K562 (cell line): Measurements from ENCODE around the gene ODC1. TPM values are rescaled to one million over a fixed set of nuclear protein-coding genes. Genes with fewer than 3 reads are reported as not detected.

ENCODE experiments used
- ARID1B ChIP-seq: fragments of 450-650 bp; IDR thresholded peaks from 2 replicates; pipeline ENCODE4 v1.6.1; 2016; ENCODE audit warnings: antibody characterized with exemption, mild to moderate bottlenecking, inconsistent platforms
- ERF ChIP-seq: fragments of 450-650 bp; formaldehyde crosslinking; IDR thresholded peaks from 2 replicates; pipeline ENCODE4 v1.4.0; 2020; ENCODE audit warnings: mild to moderate bottlenecking, mixed read lengths
- FOXA3 ChIP-seq, 2 experiments: fragments of 450-650 bp in 1 of 2; sonication (generic) in 1 of 2; formaldehyde crosslinking; IDR thresholded peaks in 1 of 2; conservative IDR thresholded peaks in 1 of 2; 2 replicates each; pipeline versions ENCODE4 v1.4.0 to v1.8.0; 2020 to 2022; ENCODE audit warnings: mild to moderate bottlenecking in 2 of 2, missing genetic modification reagents in 1 of 2
- FOXJ3 ChIP-seq: sonication (generic); formaldehyde crosslinking; IDR thresholded peaks from 2 replicates; pipeline ENCODE4 v1.4.0; 2020; ENCODE audit warnings: mild to moderate bottlenecking, missing genetic modification reagents
- FOXP4 ChIP-seq: sonication (generic); formaldehyde crosslinking; IDR thresholded peaks from 2 replicates; pipeline ENCODE4 v1.8.0; 2022; ENCODE audit warnings: mild to moderate bottlenecking, missing genetic modification reagents, borderline replicate concordance
- KLF6 ChIP-seq: fragments of 250-450 bp; sonication (Bioruptor Pico); IDR thresholded peaks from 2 replicates; pipeline ENCODE4 v1.4.0; 2020; ENCODE audit warnings: mild to moderate bottlenecking, moderate library complexity, borderline replicate concordance
- POLR2H ChIP-seq: IDR thresholded peaks from 2 replicates; pipeline ENCODE4 v1.6.1; 2016; ENCODE audit warnings: missing genetic modification characterization, low read depth, mild to moderate bottlenecking, control low read depth, missing compliant biosample characterization, moderate library complexity
- RAD51 ChIP-seq: fragments of 450-650 bp; IDR thresholded peaks from 2 replicates; pipeline ENCODE4 v1.7.1; 2016; ENCODE audit warnings: low read depth, mild to moderate bottlenecking, borderline replicate concordance
- SAP30 ChIP-seq: fragments of 200-600 bp; sonication (generic); IDR thresholded peaks from 2 replicates; pipeline ENCODE4 v1.6.1; 2012; ENCODE audit warnings: borderline replicate concordance, low read depth, mild to moderate bottlenecking, moderate library complexity, low read length, control low read depth, inconsistent platforms; ENCODE audit not compliant: insufficient read depth, poor library complexity, severe bottlenecking
- TSC22D4 ChIP-seq: fragments of 450-650 bp; IDR thresholded peaks from 2 replicates; pipeline ENCODE4 v1.6.1; 2016; ENCODE audit warnings: missing genetic modification characterization, missing biosample characterization, control low read depth
- XRCC5 ChIP-seq: fragments of 200-400 bp; formaldehyde crosslinking; IDR thresholded peaks from 2 replicates; pipeline ENCODE4 v1.6.1; 2017; ENCODE audit warnings: low read depth, mild to moderate bottlenecking, low read length
- polyA plus RNA-seq, 8 experiments: library from polyadenylated mRNA; depleted of rRNA in 4 of 8; stranded (reverse) in 5 of 8; unstranded in 3 of 8; fragments of >200 nt; fragmentation: Nextera tagmentation in 2 of 8; fragmentation: Illumina TruSeq in 1 of 8; extraction: Ambion mirVana in 2 of 8; extraction: Trizol in 1 of 8; gene quantifications; 2 replicates each; pipeline versions ENCODE4 v1.2.1 to v1.2.3, GENCODE V29; 2011 to 2014; ENCODE audit warnings: inconsistent platforms in 1 of 8, missing spikeins in 1 of 8
- total RNA-seq, 7 experiments: library from RNA; depleted of rRNA in 6 of 7; stranded (reverse); fragments of >200 nt in 6 of 7; fragmentation: Illumina TruSeq in 2 of 7; extraction: Trizol in 2 of 7; gene quantifications; 2 replicates each; pipeline versions ENCODE4 v1.2.1 to v1.2.3, GENCODE V29; 2011 to 2021; ENCODE audit warnings: low replicate concordance in 1 of 7
- TF ChIP-seq, protein P1 (sequence below): fragments of 450-650 bp; formaldehyde crosslinking; IDR thresholded peaks from 2 replicates; pipeline ENCODE4 v1.4.0; 2020; ENCODE audit warnings: mild to moderate bottlenecking, moderate library complexity
- TF ChIP-seq, protein P2 (sequence below): fragments of 450-650 bp; IDR thresholded peaks from 2 replicates; pipeline ENCODE4 v1.7.1; 2018; ENCODE audit warnings: mild to moderate bottlenecking, low read depth; ENCODE audit not compliant: partially characterized antibody
- TF ChIP-seq, protein P3 (sequence below): fragments of 450-650 bp; conservative IDR thresholded peaks from 2 replicates; pipeline ENCODE4 v1.6.1; 2016; ENCODE audit warnings: missing genetic modification characterization, low read depth, mild to moderate bottlenecking, control low read depth, missing compliant biosample characterization
- TF ChIP-seq, protein P4 (sequence below): fragments of 250-450 bp; sonication (Bioruptor Pico); IDR thresholded peaks from 2 replicates; pipeline ENCODE4 v1.8.0; 2022; ENCODE audit warnings: moderate library complexity, mild to moderate bottlenecking, inconsistent platforms

The ODC1 gene
- total and polyA plus RNA-seq, 9 of the 15 experiments (the other 6 are each of a cell fraction or from before 2014, with no cell fraction given): 142 to 563 (median 457) TPM

- TF ChIP-seq, protein P1, sequence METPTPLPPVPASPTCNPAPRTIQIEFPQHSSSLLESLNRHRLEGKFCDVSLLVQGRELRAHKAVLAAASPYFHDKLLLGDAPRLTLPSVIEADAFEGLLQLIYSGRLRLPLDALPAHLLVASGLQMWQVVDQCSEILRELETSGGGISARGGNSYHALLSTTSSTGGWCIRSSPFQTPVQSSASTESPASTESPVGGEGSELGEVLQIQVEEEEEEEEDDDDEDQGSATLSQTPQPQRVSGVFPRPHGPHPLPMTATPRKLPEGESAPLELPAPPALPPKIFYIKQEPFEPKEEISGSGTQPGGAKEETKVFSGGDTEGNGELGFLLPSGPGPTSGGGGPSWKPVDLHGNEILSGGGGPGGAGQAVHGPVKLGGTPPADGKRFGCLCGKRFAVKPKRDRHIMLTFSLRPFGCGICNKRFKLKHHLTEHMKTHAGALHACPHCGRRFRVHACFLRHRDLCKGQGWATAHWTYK: no peak
- TF ChIP-seq, protein P2, sequence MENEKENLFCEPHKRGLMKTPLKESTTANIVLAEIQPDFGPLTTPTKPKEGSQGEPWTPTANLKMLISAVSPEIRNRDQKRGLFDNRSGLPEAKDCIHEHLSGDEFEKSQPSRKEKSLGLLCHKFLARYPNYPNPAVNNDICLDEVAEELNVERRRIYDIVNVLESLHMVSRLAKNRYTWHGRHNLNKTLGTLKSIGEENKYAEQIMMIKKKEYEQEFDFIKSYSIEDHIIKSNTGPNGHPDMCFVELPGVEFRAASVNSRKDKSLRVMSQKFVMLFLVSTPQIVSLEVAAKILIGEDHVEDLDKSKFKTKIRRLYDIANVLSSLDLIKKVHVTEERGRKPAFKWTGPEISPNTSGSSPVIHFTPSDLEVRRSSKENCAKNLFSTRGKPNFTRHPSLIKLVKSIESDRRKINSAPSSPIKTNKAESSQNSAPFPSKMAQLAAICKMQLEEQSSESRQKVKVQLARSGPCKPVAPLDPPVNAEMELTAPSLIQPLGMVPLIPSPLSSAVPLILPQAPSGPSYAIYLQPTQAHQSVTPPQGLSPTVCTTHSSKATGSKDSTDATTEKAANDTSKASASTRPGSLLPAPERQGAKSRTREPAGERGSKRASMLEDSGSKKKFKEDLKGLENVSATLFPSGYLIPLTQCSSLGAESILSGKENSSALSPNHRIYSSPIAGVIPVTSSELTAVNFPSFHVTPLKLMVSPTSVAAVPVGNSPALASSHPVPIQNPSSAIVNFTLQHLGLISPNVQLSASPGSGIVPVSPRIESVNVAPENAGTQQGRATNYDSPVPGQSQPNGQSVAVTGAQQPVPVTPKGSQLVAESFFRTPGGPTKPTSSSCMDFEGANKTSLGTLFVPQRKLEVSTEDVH: peak; percentile 40
- TF ChIP-seq ERF (CRISPR knock-in tag): no peak
- no peak for TF ChIP-seq KLF6 (CRISPR knock-in tag)
- TF ChIP-seq RAD51: no peak
- TF ChIP-seq SAP30: no peak
- TF ChIP-seq FOXP4: no peak
- peak; percentile 90 to 99 for TF ChIP-seq FOXA3 (CRISPR knock-in tag; conservative IDR thresholded peaks at IDR 0.05 in 1 of 2, IDR thresholded peaks at IDR 0.05 in 1 of 2)
- TF ChIP-seq, protein P3, sequence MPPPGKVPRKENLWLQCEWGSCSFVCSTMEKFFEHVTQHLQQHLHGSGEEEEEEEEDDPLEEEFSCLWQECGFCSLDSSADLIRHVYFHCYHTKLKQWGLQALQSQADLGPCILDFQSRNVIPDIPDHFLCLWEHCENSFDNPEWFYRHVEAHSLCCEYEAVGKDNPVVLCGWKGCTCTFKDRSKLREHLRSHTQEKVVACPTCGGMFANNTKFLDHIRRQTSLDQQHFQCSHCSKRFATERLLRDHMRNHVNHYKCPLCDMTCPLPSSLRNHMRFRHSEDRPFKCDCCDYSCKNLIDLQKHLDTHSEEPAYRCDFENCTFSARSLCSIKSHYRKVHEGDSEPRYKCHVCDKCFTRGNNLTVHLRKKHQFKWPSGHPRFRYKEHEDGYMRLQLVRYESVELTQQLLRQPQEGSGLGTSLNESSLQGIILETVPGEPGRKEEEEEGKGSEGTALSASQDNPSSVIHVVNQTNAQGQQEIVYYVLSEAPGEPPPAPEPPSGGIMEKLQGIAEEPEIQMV: no peak
- TF ChIP-seq, protein P4, sequence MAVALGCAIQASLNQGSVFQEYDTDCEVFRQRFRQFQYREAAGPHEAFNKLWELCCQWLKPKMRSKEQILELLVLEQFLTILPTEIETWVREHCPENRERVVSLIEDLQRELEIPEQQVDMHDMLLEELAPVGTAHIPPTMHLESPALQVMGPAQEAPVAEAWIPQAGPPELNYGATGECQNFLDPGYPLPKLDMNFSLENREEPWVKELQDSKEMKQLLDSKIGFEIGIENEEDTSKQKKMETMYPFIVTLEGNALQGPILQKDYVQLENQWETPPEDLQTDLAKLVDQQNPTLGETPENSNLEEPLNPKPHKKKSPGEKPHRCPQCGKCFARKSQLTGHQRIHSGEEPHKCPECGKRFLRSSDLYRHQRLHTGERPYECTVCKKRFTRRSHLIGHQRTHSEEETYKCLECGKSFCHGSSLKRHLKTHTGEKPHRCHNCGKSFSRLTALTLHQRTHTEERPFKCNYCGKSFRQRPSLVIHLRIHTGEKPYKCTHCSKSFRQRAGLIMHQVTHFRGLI (CRISPR knock-in tag): no peak
- peak; percentile 34; the same call in 1 of the 2 replicates for TF ChIP-seq XRCC5
- peak; percentile 87 for TF ChIP-seq ARID1B
- TF ChIP-seq FOXJ3 (CRISPR knock-in tag): no peak
- no peak for TF ChIP-seq TSC22D4 (tag)
- no peak for TF ChIP-seq POLR2H
Observed at GRCh38 chr2:10434886-10435819, 13.0 kb downstream of the ODC1 start (continued).
